Measurements from ENCODE around the gene PRKCZ. TPM values are rescaled to one million over a fixed set of nuclear protein-coding genes. Genes with fewer than 3 reads are reported as not detected.
"Not testable (repeated sequence)": the region's sequence is repeated elsewhere in the genome, so short reads cannot be mapped to it uniquely, and the experiment has no call there.

PRKCZ gene
- total RNA-seq, 1 donor: 0.72 TPM

DNA sequence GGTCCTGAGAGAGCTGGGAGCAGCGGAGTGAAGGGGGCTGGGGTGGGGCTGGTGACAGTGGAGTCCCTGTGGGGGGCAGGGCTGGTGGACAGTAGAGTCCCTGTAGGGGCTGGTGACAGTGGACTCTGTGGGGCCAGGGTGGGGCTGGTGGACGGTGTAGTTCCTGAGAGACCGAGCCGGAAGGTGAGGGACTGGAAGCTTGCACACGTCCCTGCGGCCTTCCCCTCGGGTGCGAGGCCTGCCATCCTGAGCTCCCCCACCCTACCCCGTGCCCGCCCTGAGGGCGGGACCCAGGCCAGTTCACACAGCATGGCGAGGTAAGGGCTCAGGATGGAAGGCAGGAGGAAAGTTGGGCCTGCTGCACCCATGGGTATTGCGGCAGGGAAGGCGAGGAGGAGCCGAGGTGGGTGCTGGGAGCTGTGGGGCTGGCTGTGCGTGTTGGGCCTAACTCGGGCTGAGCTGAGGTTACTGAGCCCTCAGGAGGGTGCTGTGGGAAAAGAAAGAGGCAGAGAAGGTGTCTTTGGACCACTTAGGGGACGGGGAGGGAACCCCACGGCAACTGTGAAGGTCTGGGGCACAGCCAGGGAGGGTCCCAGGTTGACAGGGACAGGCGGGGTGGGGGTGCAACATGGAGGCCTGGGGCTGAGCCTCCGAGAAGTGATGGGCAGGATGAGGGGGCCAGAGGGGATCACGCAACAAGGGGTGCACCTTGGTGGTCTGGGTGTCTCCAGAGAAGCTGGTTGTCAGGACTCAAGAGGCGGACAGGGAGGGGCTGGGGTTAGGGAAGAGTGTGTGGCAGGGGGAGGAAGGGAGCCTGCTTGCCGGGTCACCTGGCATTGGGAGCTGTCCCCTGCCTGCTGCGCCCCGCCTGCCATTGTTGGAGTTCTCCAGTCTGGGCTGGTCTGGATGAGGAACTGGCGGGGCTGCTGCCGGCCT, 60.8 kb downstream of the PRKCZ start:
- H3K4me3 ChIP-seq (ENCODE audit: insufficient read depth, low read length): no peak overlapping the region
- no peaks in the 10 kb centered on the region for H3K36me3 ChIP-seq (ENCODE audit: insufficient read depth, low read length)
- H3K9me3 ChIP-seq (ENCODE audit: low read depth, low read length): no peaks in the 10 kb centered on the region
- H3K27me3 ChIP-seq (ENCODE audit: insufficient read depth, low read length): peaks cover 9% of the 10 kb centered on the region
- H3K79me2 ChIP-seq (ENCODE audit: insufficient read depth, low read length): no peaks in the 10 kb centered on the region
- DNase-seq (ENCODE audit: insufficient read length, low spot score, missing footprints): peak; percentile 76
- no peaks in the 10 kb centered on the region for H3K4me1 ChIP-seq (ENCODE audit: insufficient read depth, low read length)
- no peak overlapping the region for H3K27ac ChIP-seq (ENCODE audit: low read depth, low read length)
- TF ChIP-seq, protein P1, sequence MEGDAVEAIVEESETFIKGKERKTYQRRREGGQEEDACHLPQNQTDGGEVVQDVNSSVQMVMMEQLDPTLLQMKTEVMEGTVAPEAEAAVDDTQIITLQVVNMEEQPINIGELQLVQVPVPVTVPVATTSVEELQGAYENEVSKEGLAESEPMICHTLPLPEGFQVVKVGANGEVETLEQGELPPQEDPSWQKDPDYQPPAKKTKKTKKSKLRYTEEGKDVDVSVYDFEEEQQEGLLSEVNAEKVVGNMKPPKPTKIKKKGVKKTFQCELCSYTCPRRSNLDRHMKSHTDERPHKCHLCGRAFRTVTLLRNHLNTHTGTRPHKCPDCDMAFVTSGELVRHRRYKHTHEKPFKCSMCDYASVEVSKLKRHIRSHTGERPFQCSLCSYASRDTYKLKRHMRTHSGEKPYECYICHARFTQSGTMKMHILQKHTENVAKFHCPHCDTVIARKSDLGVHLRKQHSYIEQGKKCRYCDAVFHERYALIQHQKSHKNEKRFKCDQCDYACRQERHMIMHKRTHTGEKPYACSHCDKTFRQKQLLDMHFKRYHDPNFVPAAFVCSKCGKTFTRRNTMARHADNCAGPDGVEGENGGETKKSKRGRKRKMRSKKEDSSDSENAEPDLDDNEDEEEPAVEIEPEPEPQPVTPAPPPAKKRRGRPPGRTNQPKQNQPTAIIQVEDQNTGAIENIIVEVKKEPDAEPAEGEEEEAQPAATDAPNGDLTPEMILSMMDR (IDR thresholded peaks at IDR 0.05; ENCODE audit: extremely low read depth, low read depth, low read length): no peak
- H2AFZ ChIP-seq (ENCODE audit: low read length): no peak overlapping the region
- H4K20me1 ChIP-seq (ENCODE audit: insufficient read depth, low read length): no peaks in the 10 kb centered on the region
- no peak overlapping the region for H3K4me2 ChIP-seq (ENCODE audit: insufficient read depth, low read length)

DNA sequence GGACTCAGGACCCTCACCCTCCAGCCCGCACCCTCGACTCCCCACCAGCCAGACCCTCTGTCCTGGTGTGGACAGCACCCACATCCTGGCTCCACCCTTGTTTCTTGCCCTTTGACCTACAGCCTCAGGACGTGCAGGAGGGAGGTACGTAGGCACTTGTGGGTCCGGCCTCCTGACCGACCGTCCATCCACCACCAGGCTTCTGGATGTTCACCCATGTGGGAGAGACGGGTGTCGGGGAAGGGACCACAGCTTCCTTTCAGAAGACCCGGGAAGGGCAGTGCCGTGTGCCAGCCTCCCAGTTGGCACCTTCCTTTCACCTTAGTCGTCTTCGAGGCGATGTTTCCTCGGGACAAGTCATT, 61.4 kb downstream of the PRKCZ start:
- Histone ChIP-seq H3K79me2 (ENCODE audit: insufficient read depth, low read length) (no peaks in the 10 kb centered on the region), H3K4me1 (ENCODE audit: insufficient read depth, low read length) (no peaks in the 10 kb centered on the region), H3K36me3 (ENCODE audit: insufficient read depth, low read length) (no peaks in the 10 kb centered on the region), H4K20me1 (ENCODE audit: insufficient read depth, low read length) (no peaks in the 10 kb centered on the region), H3K27me3 (ENCODE audit: insufficient read depth, low read length) (peaks cover 16% of the 10 kb centered on the region), H3K9me3 (ENCODE audit: low read depth, low read length) (no peaks in the 10 kb centered on the region), H3K4me3 (ENCODE audit: insufficient read depth, low read length) (no peak overlapping the region), H3K27ac (ENCODE audit: low read depth, low read length) (no peak overlapping the region), H2AFZ (ENCODE audit: low read length) (no peak overlapping the region), H3K4me2 (ENCODE audit: insufficient read depth, low read length) (no peak overlapping the region)
- peak; percentile 56 for DNase-seq (ENCODE audit: insufficient read length, low spot score, missing footprints)
- TF ChIP-seq, protein P1 (IDR thresholded peaks at IDR 0.05; ENCODE audit: extremely low read depth, low read depth, low read length): no peak

DNA sequence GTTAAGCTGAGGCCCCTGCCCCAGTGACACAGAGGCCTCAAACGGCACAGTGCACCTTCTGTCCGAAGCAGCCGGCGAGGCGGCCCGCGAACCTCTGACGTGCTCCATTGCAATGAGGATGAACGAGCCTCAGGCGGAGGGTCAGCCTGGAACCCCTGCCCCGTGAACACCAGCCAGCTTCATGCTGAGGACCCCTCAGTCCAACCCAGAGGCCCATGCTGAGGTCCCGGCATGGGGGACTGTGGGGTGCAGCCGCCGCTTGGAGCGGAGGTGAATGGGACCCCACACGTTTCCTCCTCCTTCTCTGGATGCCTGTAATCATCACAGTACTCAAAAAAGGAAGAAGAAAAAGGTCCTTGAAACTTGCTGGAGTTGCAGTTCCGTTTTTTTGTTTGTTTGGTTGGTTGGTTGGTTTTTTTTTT, 62.1 kb downstream of the PRKCZ start:
- Histone ChIP-seq H3K27me3 (ENCODE audit: insufficient read depth, low read length) (peaks cover 18% of the 10 kb centered on the region), H3K79me2 (ENCODE audit: insufficient read depth, low read length) (no peaks in the 10 kb centered on the region), H3K36me3 (ENCODE audit: insufficient read depth, low read length) (no peaks in the 10 kb centered on the region), H3K27ac (ENCODE audit: low read depth, low read length) (no peak overlapping the region), H3K4me1 (ENCODE audit: insufficient read depth, low read length) (no peaks in the 10 kb centered on the region), H3K4me3 (ENCODE audit: insufficient read depth, low read length) (no peak overlapping the region), H3K4me2 (ENCODE audit: insufficient read depth, low read length) (no peak overlapping the region), H4K20me1 (ENCODE audit: insufficient read depth, low read length) (no peaks in the 10 kb centered on the region), H3K9me3 (ENCODE audit: low read depth, low read length) (no peaks in the 10 kb centered on the region), H2AFZ (ENCODE audit: low read length) (no peak overlapping the region)
- TF ChIP-seq, protein P1 (IDR thresholded peaks at IDR 0.05; ENCODE audit: extremely low read depth, low read depth, low read length): no peak
- DNase-seq (ENCODE audit: insufficient read length, low spot score, missing footprints): peak; percentile 72

DNA sequence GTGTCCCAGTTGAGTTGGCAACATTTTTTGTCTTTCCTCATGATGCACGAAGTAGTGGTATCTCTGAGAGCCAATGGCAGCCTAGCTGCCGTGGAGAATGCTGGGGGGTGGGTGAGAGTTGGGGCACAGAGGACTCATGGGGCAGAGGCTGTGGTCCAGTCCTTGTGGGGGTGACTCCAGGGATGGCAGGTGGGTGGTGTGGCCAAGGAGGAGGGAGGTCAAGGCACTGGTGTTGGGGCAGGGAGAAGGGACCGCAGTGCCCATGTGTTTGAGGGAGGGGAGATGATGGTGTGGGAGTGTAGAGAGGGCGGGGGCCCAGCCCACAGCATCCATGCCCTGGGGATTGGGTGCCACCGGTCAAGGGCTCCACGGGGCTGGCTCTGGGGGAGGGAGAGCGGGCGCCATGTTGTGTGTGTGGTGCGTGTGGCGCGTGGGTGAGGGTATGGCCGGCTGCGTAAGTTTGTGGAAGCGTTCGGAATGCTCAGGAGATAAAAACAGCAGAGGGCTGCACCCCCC, 63.5 kb downstream of the PRKCZ start:
- Histone ChIP-seq H2AFZ (ENCODE audit: low read length) (no peak overlapping the region), H3K4me3 (ENCODE audit: insufficient read depth, low read length) (no peak overlapping the region), H4K20me1 (ENCODE audit: insufficient read depth, low read length) (no peaks in the 10 kb centered on the region), H3K9me3 (ENCODE audit: low read depth, low read length) (no peaks in the 10 kb centered on the region), H3K4me1 (ENCODE audit: insufficient read depth, low read length) (no peaks in the 10 kb centered on the region), H3K27ac (ENCODE audit: low read depth, low read length) (no peak overlapping the region), H3K27me3 (ENCODE audit: insufficient read depth, low read length) (peaks cover 21% of the 10 kb centered on the region), H3K4me2 (ENCODE audit: insufficient read depth, low read length) (no peak overlapping the region), H3K79me2 (ENCODE audit: insufficient read depth, low read length) (no peaks in the 10 kb centered on the region), H3K36me3 (ENCODE audit: insufficient read depth, low read length) (no peaks in the 10 kb centered on the region)
- TF ChIP-seq, protein P1 (IDR thresholded peaks at IDR 0.05; ENCODE audit: extremely low read depth, low read depth, low read length): no peak
- DNase-seq (ENCODE audit: insufficient read length, low spot score, missing footprints): peak; percentile 84

DNA sequence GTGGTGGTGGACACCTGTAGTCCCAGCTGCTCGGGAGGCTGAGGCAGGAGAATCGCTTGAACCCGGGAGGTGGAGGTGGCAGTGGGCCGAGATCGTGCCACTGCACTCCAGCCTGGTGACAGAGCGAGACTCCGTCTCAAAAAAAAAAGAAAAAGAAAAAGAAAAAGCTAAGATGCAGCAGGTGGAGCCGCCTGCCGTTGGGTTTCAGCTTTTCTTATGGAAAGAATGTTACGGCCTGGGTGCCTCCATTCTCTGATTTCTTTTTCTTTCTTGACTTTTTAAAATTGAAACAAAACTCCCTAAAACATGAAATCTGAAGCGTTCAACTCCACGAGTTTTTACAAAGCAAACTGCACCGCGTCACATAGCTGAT, 64.4 kb downstream of the PRKCZ start:
- H3K4me3 ChIP-seq (ENCODE audit: insufficient read depth, low read length); H3K4me2 ChIP-seq (ENCODE audit: insufficient read depth, low read length); H3K79me2 ChIP-seq (ENCODE audit: insufficient read depth, low read length); H3K4me1 ChIP-seq (ENCODE audit: insufficient read depth, low read length); H4K20me1 ChIP-seq (ENCODE audit: insufficient read depth, low read length); H3K27ac ChIP-seq (ENCODE audit: low read depth, low read length); DNase-seq (ENCODE audit: insufficient read length, low spot score, missing footprints); H3K9me3 ChIP-seq (ENCODE audit: low read depth, low read length); H2AFZ ChIP-seq (ENCODE audit: low read length); H3K36me3 ChIP-seq (ENCODE audit: insufficient read depth, low read length): not testable (repeated sequence)
- H3K27me3 ChIP-seq (ENCODE audit: insufficient read depth, low read length): peaks cover 21% of the 10 kb centered on the region

Measured in osteoblast (primary cell).